Measurements from ENCODE around the gene LASP1. TPM values are rescaled to one million over a fixed set of nuclear protein-coding genes. Genes with fewer than 3 reads are reported as not detected.
A peak's percentile ranks its signal among the peaks of the same experiment; 100 is the strongest.

LASP1 gene
- total and polyA plus RNA-seq, 2 of the 8 experiments (the other 6 are each of a cell fraction or from before 2014, with no cell fraction given) = 114 to 180 TPM

DNA sequence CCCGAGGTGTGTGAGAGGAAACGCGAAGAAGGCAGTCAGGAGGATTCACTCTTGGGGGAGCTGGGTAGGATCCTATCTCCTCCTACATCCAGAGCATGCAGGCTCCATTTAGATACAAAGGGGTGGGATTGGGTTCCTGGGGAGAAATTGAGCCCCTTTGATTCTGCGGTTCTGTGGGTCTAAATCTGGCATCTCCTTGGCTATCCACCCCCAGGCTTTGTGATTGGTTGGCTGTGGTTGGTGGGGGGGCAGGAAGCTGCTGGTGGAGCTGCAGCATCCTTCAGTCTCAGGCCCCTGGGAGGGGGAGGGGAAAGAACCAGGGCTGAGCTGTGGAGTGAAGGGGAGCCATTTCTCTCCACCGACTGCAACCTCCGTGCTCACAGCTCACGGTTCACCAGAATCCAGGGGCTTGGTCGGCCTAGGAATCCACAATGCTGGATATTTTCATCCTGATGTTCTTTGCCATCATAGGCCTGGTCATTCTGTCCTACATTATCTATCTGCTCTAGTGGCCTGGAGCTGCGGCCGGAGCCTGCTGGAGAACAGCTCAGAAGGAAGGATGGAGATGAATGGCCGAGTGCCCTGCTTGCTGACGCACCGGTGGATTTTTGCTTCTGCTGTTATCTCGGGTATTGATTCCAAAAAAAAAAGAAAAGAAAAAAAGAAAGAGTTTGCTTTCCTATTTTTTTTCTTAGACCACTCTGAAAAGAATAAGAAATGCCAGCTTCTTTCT, 55.6 kb downstream of the LASP1 start, which contains the start of gene LASP1NB:
LASP1NB (plus strand) TSS at position 352 of the 733 bp plus-strand sequence.
- peak within 1 kb of the TSS; percentile 55 for H3K18ac ChIP-seq (ENCODE audit: extremely low read depth, low read length)
- H3K27ac ChIP-seq (ENCODE audit: low read depth, low read length) = no peak within 1 kb of the TSS
- H2BK20ac ChIP-seq (ENCODE audit: low read length) = 0 out of 2 replicates have a peak within 1 kb of the TSS, but pooled peaks have one; percentile 3
- H3K36me3 ChIP-seq (ENCODE audit: control insufficient read depth in 2 of 4, insufficient read depth in 4 of 4, low read length in 3 of 4) = no peaks in the 10 kb centered on the region; a peak in 1 of 8 replicates
- ChIA-PET POLR2A (ENCODE audit: partially characterized antibody) (interaction anchor here (0.5 to 14.4 kb wide), 12 partner anchors 15 to 127 kb away, joined by 3 to 98 read pairs (median 4); partner anchors contain the start of genes FBXO47, LASP1, PIP4K2B and RPL23), CTCF (ENCODE audit: partially characterized antibody) (interaction anchor here (0.7 to 5.2 kb wide), 27 partner anchors 11 to 383 kb away, joined by 3 to 40 read pairs (median 5); partner anchors contain the start of genes FBXO47, PLXDC1 and RPL23)
- peak within 1 kb of the TSS; percentile 75; the same call in 1 of the 2 replicates for H4K8ac ChIP-seq (ENCODE audit: extremely low read depth, insufficient read depth, low read length)
- H3K9me3 ChIP-seq (ENCODE audit: insufficient read depth in 2 of 2, low read depth in 1 of 2, low read length in 1 of 2) = no peaks in the 10 kb centered on the region
- peak within 1 kb of the TSS; percentile 40; the same call in 1 of the 2 replicates for H2BK12ac ChIP-seq (ENCODE audit: low read depth, low read length)
- H3K4me3 ChIP-seq (ENCODE audit: extremely low read depth in 1 of 4, insufficient read depth in 2 of 4, low read depth in 3 of 4, low read length in 4 of 4) = peak within 1 kb of the TSS in 1 of 4 experiments; percentile 20; a peak in 1 of 8 replicates
- no peak within 1 kb of the TSS for H2BK120ac ChIP-seq (replicated peaks; ENCODE audit: low read depth, low read length)
- no peak within 1 kb of the TSS for H3K56ac ChIP-seq (replicated peaks; ENCODE audit: insufficient read length, low read depth, low read length)
- H3K4me1 ChIP-seq (replicated peaks in 1 of 4; ENCODE audit: control insufficient read depth in 3 of 4, insufficient read depth in 4 of 4, low read length in 3 of 4) = peaks cover 0 to 13% (median 9%) of the 10 kb centered on the region in 4 experiments; a peak in 6 of 7 replicates
- H4K5ac ChIP-seq (ENCODE audit: insufficient read length, low read depth, low read length) = peak within 1 kb of the TSS; percentile 34
- peak within 1 kb of the TSS; percentile 98 for H2AFZ ChIP-seq (ENCODE audit: low read length)
- H3K4ac ChIP-seq (replicated peaks; ENCODE audit: insufficient read length, low read depth, low read length) = no peak within 1 kb of the TSS
- H4K91ac ChIP-seq (replicated peaks; ENCODE audit: insufficient read length, low read length) = peak within 1 kb of the TSS; percentile 46
- peak in 1 of 2 experiments; percentile 41; a peak in 1 of 3 replicates for TF ChIP-seq POLR2A (IDR thresholded peaks at IDR 0.05; ENCODE audit: control extremely low read depth in 1 of 2, low read depth in 2 of 2, low read length in 2 of 2)
- TF ChIP-seq ASH2L (IDR thresholded peaks at IDR 0.05; ENCODE audit: low read length) = peak; percentile 63
- 0 out of 2 replicates have a peak, but pooled peaks have one; percentile 30 for TF ChIP-seq TAF1 (IDR thresholded peaks at IDR 0.05; ENCODE audit: low read depth, low read length)
- TF ChIP-seq YY1 (IDR thresholded peaks at IDR 0.05; ENCODE audit: low read depth, low read length) = peak; percentile 70
- TF ChIP-seq KDM1A (IDR thresholded peaks at IDR 0.05; ENCODE audit: borderline replicate concordance, low read length) = peak; percentile 15; the same call in 1 of the 2 replicates
- TF ChIP-seq SUZ12 (IDR thresholded peaks at IDR 0.05; ENCODE audit: low read length) = no peak
- H3K23me2 ChIP-seq (ENCODE audit: low read depth, low read length) = no peaks in the 10 kb centered on the region
- peak within 1 kb of the TSS; percentile 61; the same call in 1 of the 2 replicates for H2BK15ac ChIP-seq (ENCODE audit: low read length)
- WGBS, 2 experiments (ENCODE audit: extremely low coverage in 1 of 2, insufficient coverage in 1 of 2, insufficient read length in 1 of 2, insufficient replicate concordance in 2 of 2, low coverage in 1 of 2, low lambda C conversion rate in 2 of 2, missing lambda C conversion rate in 1 of 2) = 79% methylated on average over 14 of the region's 14 CpGs; no CpG with 5 or more reads in 1 of the 2 experiments
- H3K79me2 ChIP-seq (ENCODE audit: control insufficient read depth in 1 of 2, insufficient read depth in 2 of 2, low read length in 2 of 2) = no peaks in the 10 kb centered on the region
- H4K20me1 ChIP-seq (replicated peaks in 1 of 2; ENCODE audit: control insufficient read depth in 1 of 2, insufficient read depth in 2 of 2, low read length in 2 of 2) = peaks cover 2 to 3% of the 10 kb centered on the region in 2 experiments
- H3K23ac ChIP-seq (ENCODE audit: insufficient read length) = no peak within 1 kb of the TSS
- H3K14ac ChIP-seq (ENCODE audit: insufficient read length) = no peak within 1 kb of the TSS
- DNase-seq (ENCODE audit: low read depth in 1 of 2, low spot score in 2 of 2) = peak in 1 of 2 experiments; percentile 76
- H3K9ac ChIP-seq (replicated peaks in 1 of 4; ENCODE audit: extremely low read depth in 1 of 4, low read depth in 3 of 4, low read length in 3 of 4) = peak within 1 kb of the TSS in 3 of 4 experiments; percentile 6 to 45 (median 35); a peak in 4 of 7 replicates
- no peaks in the 10 kb centered on the region for H3K79me1 ChIP-seq (ENCODE audit: low read depth, low read length)
- no peak within 1 kb of the TSS; the same call in 1 of the 2 replicates for H2AK5ac ChIP-seq (ENCODE audit: low read depth, low read length)
- peak within 1 kb of the TSS; percentile 15 to 49; a peak in 3 of 4 replicates for H3K4me2 ChIP-seq (ENCODE audit: insufficient read depth in 1 of 2, low read depth in 2 of 2, low read length in 2 of 2)
- no peak within 1 kb of the TSS for H2BK5ac ChIP-seq (ENCODE audit: low read depth, low read length)
- H3K27me3 ChIP-seq (replicated peaks in 1 of 4; ENCODE audit: control insufficient read depth in 3 of 4, extremely low read depth in 1 of 4, insufficient read depth in 3 of 4, low read length in 3 of 4) = no peaks in the 10 kb centered on the region
- no peak for FAIRE-seq

All from H1 (cell line).